ENCODE measurements around the gene CPN2. TPM values are rescaled to one million over a fixed set of nuclear protein-coding genes. Genes with fewer than 3 reads are reported as not detected.

CPN2 gene
- total and polyA plus RNA-seq, 2 donors (not counting 3 experiments of a cell fraction or from before 2014, with no cell fraction given), result not detected

DNA sequence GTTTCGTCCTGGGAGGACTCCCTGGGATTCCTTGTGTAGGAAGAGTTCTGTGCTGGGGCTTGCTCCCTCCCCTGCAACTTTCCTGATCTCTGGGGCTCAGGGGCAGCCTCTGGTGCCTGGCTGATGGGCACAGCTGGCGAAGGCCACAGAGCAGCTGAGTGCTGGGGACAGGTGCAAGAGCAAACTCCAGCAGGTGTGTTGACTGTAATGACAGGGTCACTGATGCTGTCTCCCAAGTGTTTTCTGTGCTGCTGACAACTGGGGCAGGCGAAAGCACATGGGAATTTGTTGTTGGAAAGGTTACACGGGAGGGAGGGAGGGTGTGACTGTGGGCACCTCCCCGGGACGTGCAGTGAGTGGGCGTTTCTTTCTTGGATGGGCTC is 21.6 kb downstream of the CPN2 start:
- ChIA-PET POLR2A (no interaction called here), CTCF (interaction anchor here (1.3 to 2.1 kb wide), 5 partner anchors 14 to 664 kb away, joined by 3 to 11 read pairs (median 4); no protein-coding TSS in a partner anchor)
- H3K4me3 ChIP-seq (replicated peaks in 1 of 3; ENCODE audit: insufficient read depth in 1 of 3, low read depth in 1 of 3, low read length in 3 of 3), result no peak overlapping the region
- no peaks in the 10 kb centered on the region for H3K36me3 ChIP-seq (ENCODE audit: control insufficient read depth in 2 of 2, extremely low read depth in 1 of 2, insufficient read depth in 2 of 2, low read length in 2 of 2)
- H3K27me3 ChIP-seq (ENCODE audit: control insufficient read depth in 2 of 2, insufficient read depth in 2 of 2, low read length in 2 of 2), result peaks cover 0 to 12% of the 10 kb centered on the region in 2 experiments
- no peaks in the 10 kb centered on the region for H4K20me1 ChIP-seq (replicated peaks; ENCODE audit: control insufficient read depth, extremely low read depth, insufficient read depth, low read length)
- no peak overlapping the region for H3K27ac ChIP-seq (ENCODE audit: insufficient read depth, low read depth, low read length)
- no peaks in the 10 kb centered on the region for H3K9me3 ChIP-seq (replicated peaks; ENCODE audit: control insufficient read depth, insufficient read depth, low read length)
- intact Hi-C loops (cut with micrococcal nuclease) (no loop called here), dilution Hi-C loops (cut with MboI; ENCODE audit: extremely low pct_ligation_motif_present, low sequenced_read_pairs) (no loop called here)
- no peaks in the 10 kb centered on the region for H3K9me1 ChIP-seq (replicated peaks; ENCODE audit: control insufficient read depth, extremely low read depth, insufficient read depth, low read length)
- DNase-seq (ENCODE audit: low read depth, low spot score), result no peak
- H2AFZ ChIP-seq (ENCODE audit: low read depth, low read length), result no peak overlapping the region
- H3K79me2 ChIP-seq (ENCODE audit: control insufficient read depth, insufficient read depth, low read length), result no peaks in the 10 kb centered on the region
- H3K4me2 ChIP-seq (ENCODE audit: insufficient read depth, low read length), result no peak overlapping the region
- no TSS peak for BruUV-seq (replicated peaks)
- H3K4me1 ChIP-seq (ENCODE audit: control insufficient read depth, extremely low read depth, insufficient read depth, low read length), result peaks cover 5% of the 10 kb centered on the region
- no peak for TF ChIP-seq EZH2 (IDR thresholded peaks at IDR 0.05; ENCODE audit: borderline replicate concordance, low read depth, low read length, severe bottlenecking)
- TF ChIP-seq POLR2AphosphoS5 (IDR thresholded peaks at IDR 0.05; ENCODE audit: insufficient read depth, low read depth, low read length), result no peak
- no peak for TF ChIP-seq FOS (IDR thresholded peaks at IDR 0.05; ENCODE audit: borderline replicate concordance, insufficient read depth, low read length)
- TF ChIP-seq MYC (IDR thresholded peaks at IDR 0.05; ENCODE audit: low read depth, low read length), result no peak
- TF ChIP-seq JUN (IDR thresholded peaks at IDR 0.05; ENCODE audit: borderline replicate concordance, insufficient read depth, insufficient read length, low read depth), result no peak
- TF ChIP-seq, protein P1, sequence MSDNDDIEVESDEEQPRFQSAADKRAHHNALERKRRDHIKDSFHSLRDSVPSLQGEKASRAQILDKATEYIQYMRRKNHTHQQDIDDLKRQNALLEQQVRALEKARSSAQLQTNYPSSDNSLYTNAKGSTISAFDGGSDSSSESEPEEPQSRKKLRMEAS (IDR thresholded peaks at IDR 0.05; ENCODE audit: insufficient read depth, insufficient read length), result no peak
- TF ChIP-seq POLR2A (IDR thresholded peaks at IDR 0.05; ENCODE audit: low read depth, low read length), result no peak
- TF ChIP-seq GATA2 (IDR thresholded peaks at IDR 0.05; ENCODE audit: insufficient read depth, insufficient read length, low read depth, low read length), result no peak
- TF ChIP-seq, protein P2, sequence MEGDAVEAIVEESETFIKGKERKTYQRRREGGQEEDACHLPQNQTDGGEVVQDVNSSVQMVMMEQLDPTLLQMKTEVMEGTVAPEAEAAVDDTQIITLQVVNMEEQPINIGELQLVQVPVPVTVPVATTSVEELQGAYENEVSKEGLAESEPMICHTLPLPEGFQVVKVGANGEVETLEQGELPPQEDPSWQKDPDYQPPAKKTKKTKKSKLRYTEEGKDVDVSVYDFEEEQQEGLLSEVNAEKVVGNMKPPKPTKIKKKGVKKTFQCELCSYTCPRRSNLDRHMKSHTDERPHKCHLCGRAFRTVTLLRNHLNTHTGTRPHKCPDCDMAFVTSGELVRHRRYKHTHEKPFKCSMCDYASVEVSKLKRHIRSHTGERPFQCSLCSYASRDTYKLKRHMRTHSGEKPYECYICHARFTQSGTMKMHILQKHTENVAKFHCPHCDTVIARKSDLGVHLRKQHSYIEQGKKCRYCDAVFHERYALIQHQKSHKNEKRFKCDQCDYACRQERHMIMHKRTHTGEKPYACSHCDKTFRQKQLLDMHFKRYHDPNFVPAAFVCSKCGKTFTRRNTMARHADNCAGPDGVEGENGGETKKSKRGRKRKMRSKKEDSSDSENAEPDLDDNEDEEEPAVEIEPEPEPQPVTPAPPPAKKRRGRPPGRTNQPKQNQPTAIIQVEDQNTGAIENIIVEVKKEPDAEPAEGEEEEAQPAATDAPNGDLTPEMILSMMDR (IDR thresholded peaks at IDR 0.05; ENCODE audit: extremely low read depth in 1 of 2, insufficient read depth in 1 of 2, low read depth in 1 of 2, low read length in 2 of 2), result no peak
- FAIRE-seq, result no peak
- no peak overlapping the region for H3K9ac ChIP-seq (replicated peaks; ENCODE audit: extremely low read depth, insufficient read depth, low read length)

Measured in endothelial cell of umbilical vein (primary cell).